ENCODE measurements around the gene DNMT1.

The DNMT1 gene

DNA sequence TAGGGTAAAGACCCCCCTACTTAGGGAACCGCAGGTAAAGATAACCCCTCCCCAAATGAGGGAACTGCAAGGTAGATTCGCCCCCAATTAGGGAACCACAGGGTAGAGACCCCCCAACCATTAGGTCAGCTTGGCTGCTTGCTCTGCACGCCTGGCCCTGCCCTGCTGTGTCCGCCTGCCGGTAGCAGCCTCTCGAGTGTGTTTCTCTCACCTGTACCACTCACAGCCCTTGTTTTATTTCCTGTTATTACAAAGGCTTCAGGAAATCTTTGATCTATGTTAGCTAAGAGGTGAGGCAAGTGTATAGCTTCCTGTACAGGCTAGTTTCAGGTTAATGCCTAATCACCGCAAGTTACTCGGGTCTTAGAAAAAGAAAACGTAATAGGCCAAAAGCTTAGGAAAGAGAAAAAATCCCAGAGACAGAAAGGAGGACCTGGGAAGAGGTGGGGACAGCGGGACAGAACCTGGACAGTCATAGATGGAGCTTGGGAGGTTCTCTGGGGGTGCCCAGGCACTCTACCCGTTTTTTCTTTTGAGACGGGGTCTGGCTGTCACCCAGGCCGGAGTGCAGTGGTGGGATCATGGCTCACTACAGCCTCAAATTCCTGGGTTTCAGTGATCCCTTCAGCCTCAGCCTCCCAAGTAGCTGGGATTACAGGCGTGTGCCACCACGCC lies 51.9 kb downstream of the DNMT1 start:
- no peak for DNase-seq (ENCODE audit: low read depth in 2 of 2, low spot score in 1 of 2)

DNA sequence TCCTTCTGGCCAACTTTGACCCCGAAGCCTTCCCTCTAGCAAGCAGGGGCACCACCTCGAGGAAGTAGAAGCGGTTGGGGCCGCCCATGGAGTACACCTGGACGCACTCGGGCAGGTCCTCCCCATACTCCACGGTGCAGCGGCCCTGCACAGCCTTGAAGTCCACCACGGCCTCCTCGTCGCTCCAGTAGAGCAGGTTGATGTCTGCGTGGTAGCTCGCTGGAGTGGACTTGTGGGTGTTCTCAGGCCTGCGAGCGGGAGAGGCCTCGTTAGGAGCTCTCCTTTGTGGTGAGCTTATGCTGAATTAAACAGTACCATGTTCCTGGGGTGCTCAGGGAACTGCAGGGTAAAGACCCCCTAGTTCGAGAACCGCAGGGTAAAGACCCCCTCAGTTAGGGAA lies 52.8 kb downstream of the DNMT1 start:
- DNase-seq (ENCODE audit: low read depth in 2 of 2, low spot score in 1 of 2) = no peak

DNA sequence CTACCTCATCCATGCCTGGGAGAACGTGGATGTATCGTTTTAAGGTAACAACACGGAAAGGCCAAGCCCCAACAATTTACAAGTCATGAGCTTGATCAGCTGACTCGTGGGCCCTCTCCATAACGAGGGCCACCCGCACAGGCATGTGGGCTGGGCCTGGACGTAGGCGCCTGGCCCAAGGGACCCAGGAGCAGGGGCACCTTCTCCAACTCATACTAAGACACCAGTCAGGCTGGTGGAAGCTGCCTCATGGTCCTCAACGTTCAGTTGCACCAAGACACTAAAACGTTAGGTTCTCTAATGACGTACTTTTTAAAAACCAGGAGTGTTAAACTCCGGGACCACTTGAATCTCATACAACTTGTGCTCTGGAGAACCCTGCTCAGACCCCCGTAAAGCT lies 53.3 kb downstream of the DNMT1 start:
- no peak for DNase-seq (ENCODE audit: low read depth in 2 of 2, low spot score in 1 of 2)

DNA sequence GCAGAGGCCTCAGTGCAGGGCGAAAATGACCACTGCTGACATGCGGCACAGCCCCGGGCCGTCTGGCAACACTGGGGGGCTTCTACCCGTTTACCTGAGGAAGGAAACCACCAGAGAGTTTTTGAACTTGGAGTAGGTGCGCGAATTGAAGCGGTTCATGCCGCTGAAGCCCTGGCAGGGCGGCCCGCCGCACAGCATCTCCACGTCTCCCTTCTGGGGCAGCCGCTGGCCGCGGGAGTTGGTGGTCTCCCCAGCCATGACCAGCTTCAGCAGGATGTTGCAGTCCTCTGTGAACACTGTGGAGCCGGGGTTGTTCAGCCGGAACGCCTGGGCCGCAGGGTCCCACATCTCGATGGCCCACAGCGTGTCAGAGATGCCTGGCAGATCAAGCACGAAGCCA lies 54.8 kb downstream of the DNMT1 start:
- no peak for DNase-seq (ENCODE audit: low read depth in 2 of 2, low spot score in 1 of 2)

DNA sequence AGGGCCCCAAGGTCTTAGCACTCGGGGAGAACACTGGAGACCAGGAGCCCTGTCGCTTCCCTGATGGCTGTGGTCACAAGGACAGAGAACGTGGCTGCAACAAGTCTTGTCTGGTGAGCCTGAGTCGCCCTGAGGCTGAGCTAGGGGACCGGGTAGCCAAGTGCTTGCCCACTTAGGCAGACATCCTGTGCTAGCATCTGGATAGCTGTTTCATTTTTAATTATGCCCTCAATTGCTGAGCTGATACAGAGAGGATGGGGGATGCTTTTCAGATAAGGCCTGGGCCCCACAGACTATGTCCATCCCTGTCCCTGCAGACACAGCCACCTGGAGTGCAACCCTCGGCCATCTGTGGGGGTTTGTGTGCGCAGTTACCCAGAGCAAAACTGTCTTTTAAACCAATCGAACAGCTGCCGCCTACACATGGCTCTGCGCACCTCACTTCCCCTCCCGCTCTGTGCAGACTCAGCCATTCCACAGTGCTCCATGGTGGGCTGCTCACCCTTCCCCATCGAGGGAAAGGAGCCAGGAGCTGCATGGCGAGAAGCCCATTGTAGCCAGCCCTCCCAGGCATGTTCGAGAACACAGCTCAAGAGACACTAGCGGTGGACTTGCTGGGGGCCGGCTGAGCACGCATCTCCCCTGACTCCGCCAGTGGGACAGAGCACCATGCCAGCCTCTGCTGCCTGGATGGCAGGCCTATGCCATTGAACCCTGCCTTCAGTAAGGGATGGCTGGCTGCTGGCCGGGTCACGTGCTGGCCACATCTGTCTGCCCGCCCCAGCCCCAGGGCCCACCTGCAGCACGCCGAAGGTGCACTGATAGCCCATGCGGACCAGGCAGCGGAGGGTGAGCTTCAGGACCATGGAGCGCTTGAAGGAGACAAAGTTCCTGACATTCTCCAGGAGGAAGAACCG lies 55.6 kb downstream of the DNMT1 start:
- DNase-seq (ENCODE audit: low read depth in 2 of 2, low spot score in 1 of 2) = no peak

DNA sequence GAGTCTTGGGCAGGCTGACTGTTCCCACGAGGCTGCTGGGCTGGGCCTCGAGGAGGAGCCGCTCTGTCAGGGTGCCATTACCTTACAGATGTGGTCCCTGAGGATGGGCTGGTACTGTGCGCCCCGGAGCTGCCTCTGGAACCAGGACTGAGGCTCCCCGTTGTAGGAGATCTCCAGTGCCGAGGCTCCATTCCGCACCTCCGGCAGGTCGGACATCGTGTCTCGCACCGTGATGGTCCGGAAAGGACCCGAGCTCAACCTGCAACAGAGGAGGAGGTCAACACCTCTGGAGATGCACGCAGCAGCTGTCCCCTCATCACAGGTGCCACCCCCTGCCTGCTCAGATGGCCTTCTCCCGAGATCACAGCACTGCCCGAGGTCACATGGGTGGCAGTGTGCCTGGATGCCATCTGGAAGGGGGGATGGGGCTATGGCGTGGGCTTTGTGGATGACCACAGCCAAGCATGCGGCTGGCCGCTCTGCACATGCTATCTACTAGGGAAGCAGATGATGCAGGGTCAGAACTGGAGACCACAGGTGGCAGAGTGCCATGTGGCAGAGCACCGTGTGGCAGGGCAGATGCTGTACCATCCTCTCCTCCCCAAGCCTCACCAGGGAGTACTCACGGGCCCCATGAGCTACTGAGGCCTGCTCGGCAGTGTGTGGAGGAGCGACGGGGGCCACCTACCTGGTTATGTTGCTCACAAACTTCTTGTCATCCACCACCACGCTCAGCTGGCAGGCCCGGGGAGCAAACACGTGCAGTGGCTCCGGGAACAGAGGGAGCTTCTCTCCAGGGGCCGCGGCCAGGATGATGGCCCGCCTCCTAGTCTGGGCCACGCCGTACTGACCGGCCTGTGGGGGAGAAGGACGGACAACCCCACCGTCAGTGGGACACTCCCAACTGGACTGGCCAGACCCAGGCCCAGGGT lies 56.7 kb downstream of the DNMT1 start:
- DNase-seq (ENCODE audit: low read depth in 2 of 2, low spot score in 1 of 2) = no peak

DNA sequence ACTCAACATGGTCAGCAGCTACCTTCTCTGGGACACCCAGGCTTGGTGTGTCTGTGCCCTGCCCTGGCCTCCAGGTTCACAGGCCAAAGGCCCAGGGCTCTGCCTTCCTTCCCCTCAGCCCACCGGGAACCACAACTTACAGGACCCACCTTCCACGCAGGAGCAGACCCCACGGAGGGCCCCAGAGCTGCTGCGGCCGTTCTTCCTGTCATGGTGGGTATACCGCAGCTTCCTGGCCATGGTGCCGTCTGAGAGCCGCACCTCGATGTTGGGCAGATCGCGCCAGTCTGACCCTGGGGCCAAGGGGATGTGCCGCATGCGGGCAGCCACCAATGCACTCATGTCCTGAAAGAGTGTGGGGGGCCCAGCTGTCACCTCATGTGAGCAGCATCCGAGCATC lies 57.8 kb downstream of the DNMT1 start:
- no peak for DNase-seq (ENCODE audit: low read depth in 2 of 2, low spot score in 1 of 2)

DNA sequence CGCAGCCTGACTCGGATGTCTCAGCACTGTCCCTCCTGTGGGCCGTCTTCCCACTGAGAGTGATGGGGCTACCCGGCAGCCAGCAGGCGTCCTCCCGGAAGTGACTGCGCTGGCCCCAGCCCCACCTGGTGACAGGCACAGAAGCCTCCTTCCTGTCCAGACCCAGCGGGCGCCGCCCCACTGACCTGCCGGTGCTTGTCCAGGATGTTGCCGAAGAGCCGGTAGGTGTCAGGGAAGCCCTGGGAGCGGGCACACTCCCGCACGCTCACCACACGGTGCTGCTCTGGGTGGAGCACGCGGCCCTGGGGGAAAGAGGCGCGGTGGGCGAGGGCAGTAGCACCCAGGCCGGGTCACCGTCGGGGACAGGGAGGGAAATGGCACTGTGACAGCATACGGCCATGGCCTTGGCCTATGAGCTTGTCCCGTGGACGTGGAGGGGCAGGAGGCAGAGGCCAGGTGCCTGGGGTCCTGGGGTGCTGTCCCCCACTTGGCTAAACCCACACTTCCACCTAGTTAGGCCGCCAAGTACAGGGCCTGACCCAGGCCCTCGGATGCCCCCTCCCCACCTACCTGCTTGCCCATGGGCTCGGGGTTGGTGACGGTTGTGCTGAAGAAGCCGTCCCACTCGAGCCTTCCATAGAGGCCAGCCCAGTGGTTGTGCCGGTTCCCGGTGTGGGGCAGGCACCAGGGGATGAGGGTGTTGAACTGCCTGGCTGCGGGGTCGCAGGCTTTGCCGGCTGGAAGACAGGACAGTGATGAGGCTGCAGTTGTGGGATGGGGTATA lies 59.0 kb downstream of the DNMT1 start:
- no peak for DNase-seq (ENCODE audit: low read depth in 2 of 2, low spot score in 1 of 2)

DNA sequence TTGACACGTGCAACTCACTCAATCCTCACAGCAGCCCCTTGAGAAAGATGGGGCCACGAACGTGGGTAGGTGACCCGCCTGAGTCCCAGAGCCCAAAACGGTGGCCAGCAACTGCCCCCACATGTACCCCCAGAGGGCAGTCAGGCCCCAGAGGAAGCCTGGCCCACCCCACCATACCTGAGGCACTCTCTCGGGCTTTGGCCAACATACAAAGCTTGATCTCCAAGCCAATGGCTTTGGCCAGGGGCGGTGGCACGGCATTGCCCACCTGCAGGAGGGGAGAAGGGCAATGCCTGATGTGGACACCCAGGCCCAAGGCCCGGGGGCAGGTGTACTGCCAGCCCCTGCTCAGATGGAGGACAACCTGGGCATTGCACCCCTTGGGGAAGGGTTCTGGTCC lies 60.7 kb downstream of the DNMT1 start:
- DNase-seq (ENCODE audit: low read depth in 2 of 2, low spot score in 1 of 2) = no peak

DNA sequence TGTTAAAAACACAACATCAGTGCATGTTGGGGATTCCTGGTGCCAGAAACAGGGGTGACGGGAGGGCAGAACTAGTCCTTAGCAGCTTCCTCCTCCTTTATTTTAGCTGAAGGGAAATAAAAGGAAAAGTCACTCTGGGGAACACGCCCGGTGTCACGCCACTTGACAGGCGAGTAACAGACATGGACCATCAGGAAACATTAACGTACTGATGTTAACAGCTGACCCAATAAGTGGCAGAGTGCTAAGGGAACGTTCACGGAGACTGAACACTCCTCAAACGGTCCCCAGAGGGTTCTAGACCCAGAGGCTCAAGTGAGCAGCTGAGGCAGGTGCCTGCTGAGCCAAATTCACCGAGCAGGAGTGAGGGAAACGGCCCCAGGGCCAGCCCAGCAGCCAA lies 61.2 kb downstream of the DNMT1 start:
- DNase-seq (ENCODE audit: low read depth in 2 of 2, low spot score in 1 of 2) = no peak

DNA sequence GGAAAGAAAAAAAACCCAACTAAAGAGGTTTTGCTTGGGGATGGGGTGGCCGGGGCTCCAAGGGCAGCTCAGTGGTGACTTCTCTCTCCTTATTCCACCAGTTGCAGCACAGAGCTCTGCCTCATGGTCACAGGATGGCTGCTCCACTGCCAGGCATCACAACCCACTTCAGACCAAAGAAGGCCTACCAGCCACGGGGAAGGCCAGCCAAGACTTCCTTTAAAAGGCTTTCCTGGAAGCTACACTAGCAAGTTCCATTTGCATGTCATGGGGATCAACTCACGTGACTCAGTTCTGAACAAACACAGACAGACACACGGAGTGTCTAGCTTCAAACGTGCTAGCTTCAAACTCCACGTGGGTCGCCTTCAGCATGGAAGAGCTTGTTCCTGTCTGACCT lies 61.8 kb downstream of the DNMT1 start:
- DNase-seq (ENCODE audit: low read depth in 2 of 2, low spot score in 1 of 2) = no peak

DNA sequence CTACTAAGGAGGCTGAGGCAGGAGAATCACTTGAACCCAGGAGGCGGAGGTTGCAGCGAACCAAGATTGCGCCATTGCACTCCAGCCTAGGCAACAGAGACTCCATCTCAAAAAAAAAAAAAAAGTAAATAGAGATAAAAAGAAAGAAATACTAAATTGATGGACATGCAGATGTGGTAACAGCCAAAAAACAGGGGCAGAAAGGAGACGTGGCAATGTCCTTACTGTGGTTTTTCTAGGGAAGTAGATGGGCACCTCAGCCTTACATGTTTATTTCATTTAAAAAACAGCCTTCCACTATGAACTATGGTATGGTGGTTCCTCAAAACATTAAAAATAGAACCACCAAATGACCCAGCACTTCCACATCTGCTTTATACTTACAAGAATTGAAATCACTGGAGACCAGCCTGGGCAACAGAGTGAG lies 68.5 kb downstream of the DNMT1 start:
- DNase-seq (ENCODE audit: low read depth in 2 of 2, low spot score in 1 of 2) = no peak

DNA sequence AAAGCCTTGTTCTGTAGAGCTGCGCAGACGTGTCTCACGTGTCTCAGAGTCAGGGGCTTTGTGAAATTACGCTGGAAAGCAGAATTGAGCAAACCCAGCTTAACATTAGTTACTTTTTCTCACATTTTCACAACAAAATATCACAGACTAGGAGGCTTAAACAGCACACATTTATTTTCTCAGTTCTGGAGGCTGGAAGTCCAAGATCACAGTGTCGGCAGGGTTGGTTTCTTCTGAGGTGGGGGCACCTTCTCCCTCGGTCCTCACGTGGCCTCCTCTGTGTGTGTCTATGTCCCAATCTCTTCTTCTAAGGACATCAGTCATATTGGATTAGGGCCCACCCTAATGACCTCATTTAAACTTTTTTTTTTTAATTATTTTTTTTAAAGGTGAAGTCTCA lies 70.3 kb downstream of the DNMT1 start:
- DNase-seq (ENCODE audit: low read depth in 2 of 2, low spot score in 1 of 2) = no peak

DNA sequence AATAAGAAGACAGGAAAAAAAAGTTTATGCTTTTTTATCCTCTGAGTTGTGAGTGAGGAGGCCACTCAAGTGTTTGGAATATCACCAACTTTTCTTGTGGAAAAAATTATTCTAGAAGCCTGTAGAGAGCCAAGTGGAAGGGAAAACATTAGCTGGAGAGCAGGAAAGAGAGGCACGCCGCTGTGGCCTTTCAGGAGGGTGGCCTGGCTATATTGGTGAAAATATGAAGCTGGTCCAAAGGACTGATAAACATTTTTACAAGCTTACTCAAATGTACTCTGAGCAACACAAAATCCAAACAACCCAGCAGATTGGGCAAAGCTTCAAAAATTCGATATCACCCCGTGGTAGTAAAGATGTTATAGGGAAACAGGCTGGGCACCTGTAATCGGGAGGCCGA lies 72.7 kb downstream of the DNMT1 start:
- no peak for DNase-seq (ENCODE audit: low read depth in 2 of 2, low spot score in 1 of 2)

DNA sequence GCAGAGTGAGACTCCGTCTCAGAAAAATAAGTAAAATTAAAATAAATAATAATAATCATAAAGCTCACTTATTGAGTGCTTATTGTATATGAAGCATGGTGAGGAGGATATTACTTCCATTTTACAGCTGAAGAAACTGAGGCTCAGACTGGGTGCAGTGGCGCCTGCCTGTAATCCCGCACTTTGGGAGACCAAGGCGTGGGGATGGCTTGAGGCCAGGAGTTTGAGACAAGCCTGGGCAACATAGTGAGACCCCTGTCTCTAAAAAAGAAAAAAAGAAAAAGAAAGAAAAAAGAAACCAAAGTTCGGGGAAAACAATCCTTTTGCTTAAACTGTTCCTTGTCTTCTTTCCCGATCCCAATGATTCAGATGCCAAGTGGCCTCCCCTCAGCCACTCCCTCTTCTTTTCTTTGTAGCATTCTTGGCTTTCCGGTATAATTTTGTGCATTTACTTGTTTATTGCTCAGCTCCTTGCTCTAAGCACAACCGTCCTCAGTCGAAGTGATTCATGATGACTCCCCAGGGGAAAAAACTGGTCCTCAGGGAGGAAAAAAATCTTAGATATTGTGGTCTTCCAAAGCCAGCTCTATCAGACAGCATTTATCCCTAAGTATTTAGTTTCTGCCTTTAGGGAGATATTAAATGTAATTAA lies 74.1 kb downstream of the DNMT1 start:
- no peak for DNase-seq (ENCODE audit: low read depth in 2 of 2, low spot score in 1 of 2)

DNA sequence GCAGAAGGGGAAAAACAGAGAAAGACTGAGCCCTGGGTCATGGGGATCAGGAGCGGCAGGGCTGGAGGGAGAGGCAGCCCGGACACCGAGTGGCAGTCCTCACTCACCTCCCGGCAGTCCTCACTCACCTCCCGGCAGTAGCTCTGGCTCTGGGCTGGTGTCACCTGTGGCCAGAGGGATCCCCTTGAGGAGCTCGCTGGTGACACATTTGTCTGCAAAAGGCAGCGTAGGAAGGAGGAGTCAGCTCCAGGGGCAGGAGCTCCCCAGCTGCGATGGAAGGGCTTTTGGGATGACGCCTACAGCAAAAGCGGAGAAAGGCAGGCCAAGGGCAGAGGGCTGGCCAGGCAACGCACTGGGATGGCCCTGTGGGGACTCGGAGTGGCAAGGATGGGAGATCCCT lies 75.8 kb downstream of the DNMT1 start:
- no peak for DNase-seq (ENCODE audit: low read depth in 2 of 2, low spot score in 1 of 2)

DNA sequence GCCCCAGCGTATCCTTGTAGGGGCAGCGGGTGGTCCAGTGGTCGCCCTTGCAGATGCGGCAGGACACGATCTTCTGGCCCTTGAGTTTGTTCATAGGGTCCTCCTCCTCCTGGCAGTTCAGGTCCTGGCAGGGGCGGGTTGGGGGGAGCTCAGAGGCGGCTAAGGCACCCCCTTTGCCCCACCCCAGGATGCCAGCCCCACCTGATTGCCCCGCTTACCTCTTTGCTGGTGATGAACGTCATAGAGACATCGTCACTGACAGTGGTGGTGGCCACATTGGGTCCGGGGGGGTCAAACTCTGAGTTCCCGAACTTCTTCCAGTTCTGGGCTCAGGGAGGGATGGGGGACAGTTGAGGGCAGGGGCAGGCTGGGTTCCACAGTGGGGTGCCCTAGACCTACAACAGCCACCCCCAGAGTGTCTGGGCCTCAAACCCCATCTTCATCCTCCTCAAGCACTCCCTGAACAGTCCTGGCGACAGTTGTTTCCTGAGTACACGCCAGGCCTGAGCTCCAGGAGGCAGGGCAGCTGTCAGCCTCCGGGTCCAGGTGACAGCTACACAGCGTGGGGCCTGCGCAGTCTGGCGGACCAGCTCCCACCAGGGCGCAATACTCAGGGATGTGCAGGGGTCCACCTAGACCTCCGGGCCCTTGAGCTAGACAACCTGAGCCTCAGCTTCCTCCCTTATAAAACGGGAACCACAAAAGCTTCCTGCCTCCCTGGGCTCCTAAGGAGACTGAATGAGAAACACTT lies 77.7 kb downstream of the DNMT1 start:
- DNase-seq (ENCODE audit: low read depth in 2 of 2, low spot score in 1 of 2) = no peak

DNA sequence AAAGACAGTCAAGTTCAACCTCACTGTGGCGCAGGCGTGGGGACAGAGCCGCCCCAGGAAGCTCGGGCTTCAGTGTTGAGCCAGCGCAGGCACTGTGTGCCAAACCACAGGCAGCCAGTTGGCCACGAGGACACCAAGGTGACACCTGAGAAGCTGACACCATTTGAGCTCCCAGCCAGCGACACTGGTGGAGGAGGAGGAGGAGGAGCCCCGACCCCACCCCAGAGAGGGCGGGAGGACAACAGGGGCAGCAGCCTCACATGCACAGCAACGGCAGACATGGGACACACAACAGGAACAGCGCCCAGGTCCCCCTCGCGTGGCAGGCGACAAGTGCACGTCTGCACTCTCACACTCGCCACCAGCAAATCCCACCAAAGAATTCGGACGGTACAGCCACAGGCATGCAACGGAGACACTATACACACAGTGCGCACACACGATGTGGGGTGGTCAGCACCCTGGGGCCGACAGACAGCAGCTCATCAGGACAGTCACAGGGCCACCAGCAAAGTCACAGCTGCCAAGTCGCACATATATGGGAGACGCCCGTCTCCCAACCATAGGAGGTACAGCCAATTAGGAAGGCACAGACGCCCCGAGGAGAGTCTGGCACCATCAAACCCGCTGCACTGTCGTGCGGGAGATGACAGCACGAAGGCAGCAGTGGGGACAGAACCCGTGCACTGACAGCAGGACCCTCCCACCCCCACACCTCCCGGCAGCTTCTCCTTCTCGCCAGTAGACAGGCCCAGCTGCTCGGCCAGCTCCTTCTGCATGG lies 78.5 kb downstream of the DNMT1 start:
- no peak for DNase-seq (ENCODE audit: low read depth in 2 of 2, low spot score in 1 of 2)
